Left kidney (tissue), 8 donors: Measurements from ENCODE around the gene BZW1. TPM values are rescaled to one million over a fixed set of nuclear protein-coding genes. Genes with fewer than 3 reads are reported as not detected.

ENCODE experiments used
- DNase-seq: peaks from one replicate; pipeline ENCODE4 v3.0.0-alpha.2; 2013
- long read RNA-seq, 8 donors: transcript quantifications; one replicate each; lab custom pipeline, GENCODE V29; 2026
- polyA plus RNA-seq: library from polyadenylated mRNA; unstranded; fragments of 120-200 nt; gene quantifications from one replicate; pipeline ENCODE4 v1.2.1, GENCODE V29; 2013; ENCODE audit not compliant: insufficient read length

Gene BZW1
- polyA plus RNA-seq: 282 TPM
- long read RNA-seq, donor 1, full-length matches to known transcripts: 53 of 95 reads
- long read RNA-seq, donor 1, partial matches to known transcripts: 42 of 95 reads
- long read RNA-seq, donor 1, other reads (novel, unspliced or antisense): 0 of 95 reads
- long read RNA-seq, donor 2, full-length matches to known transcripts: 51 of 71 reads
- long read RNA-seq, donor 2, partial matches to known transcripts: 15 of 71 reads
- long read RNA-seq, donor 2, other reads (novel, unspliced or antisense): 5 of 71 reads
- long read RNA-seq, donor 3, full-length matches to known transcripts: 51 of 83 reads
- long read RNA-seq, donor 3, partial matches to known transcripts: 32 of 83 reads
- long read RNA-seq, donor 3, other reads (novel, unspliced or antisense): 0 of 83 reads
- long read RNA-seq, donor 4, full-length matches to known transcripts: 2 of 2 reads
- long read RNA-seq, donor 4, partial matches to known transcripts: 0 of 2 reads
- long read RNA-seq, donor 4, other reads (novel, unspliced or antisense): 0 of 2 reads
- long read RNA-seq, donor 5, full-length matches to known transcripts: 55 of 557 reads
- long read RNA-seq, donor 5, partial matches to known transcripts: 399 of 557 reads
- long read RNA-seq, donor 5, other reads (novel, unspliced or antisense): 103 of 557 reads
- long read RNA-seq, donor 6, full-length matches to known transcripts: 51 of 104 reads
- long read RNA-seq, donor 6, partial matches to known transcripts: 41 of 104 reads
- long read RNA-seq, donor 6, other reads (novel, unspliced or antisense): 12 of 104 reads
- long read RNA-seq, donor 7, full-length matches to known transcripts: 62 of 561 reads
- long read RNA-seq, donor 7, partial matches to known transcripts: 447 of 561 reads
- long read RNA-seq, donor 7, other reads (novel, unspliced or antisense): 52 of 561 reads
- long read RNA-seq, donor 8, full-length matches to known transcripts: 24 of 24 reads
- long read RNA-seq, donor 8, partial matches to known transcripts: 0 of 24 reads
- long read RNA-seq, donor 8, other reads (novel, unspliced or antisense): 0 of 24 reads

GRCh38 chr2:200811333-200812121, at the start of gene BZW1:
Gene BZW1 (plus strand): TSS chr2:200811910. CDS start chr2:200813218, 1,308 bp downstream.
- peak; percentile 97 for DNase-seq

GRCh38 chr2:200762127-200762526, 49.6 kb upstream of the BZW1 start:
- no peak for DNase-seq

- no peak for DNase-seq
These were observed 48.3 kb upstream of the BZW1 start for GRCh38 chr2:200763422-200763821.

GRCh38 chr2:200765139-200765951, 46.4 kb upstream of the BZW1 start:
- no peak for DNase-seq

- no peak for DNase-seq
These were observed 45.6 kb upstream of the BZW1 start for GRCh38 chr2:200765995-200766660.

GRCh38 chr2:200767111-200767885, 44.4 kb upstream of the BZW1 start:
- no peak for DNase-seq

- DNase-seq: no peak
These were observed 40.9 kb upstream of the BZW1 start for GRCh38 chr2:200770847-200771246.

- no peak for DNase-seq
These were observed 39.1 kb upstream of the BZW1 start for GRCh38 chr2:200772620-200773019.

GRCh38 chr2:200773083-200773482, 38.6 kb upstream of the BZW1 start:
- DNase-seq: no peak

GRCh38 chr2:200774920-200775319, 36.8 kb upstream of the BZW1 start:
- no peak for DNase-seq

GRCh38 chr2:200777275-200777674, 34.4 kb upstream of the BZW1 start:
- no peak for DNase-seq

- no peak for DNase-seq
These were observed 33.7 kb upstream of the BZW1 start for GRCh38 chr2:200778038-200778437.

- no peak for DNase-seq
These were observed 32.5 kb upstream of the BZW1 start for GRCh38 chr2:200779214-200779613.

GRCh38 chr2:200781616-200782015, 30.1 kb upstream of the BZW1 start:
- DNase-seq: no peak

GRCh38 chr2:200782251-200782650, 29.5 kb upstream of the BZW1 start:
- no peak for DNase-seq

GRCh38 chr2:200784215-200784614, 27.5 kb upstream of the BZW1 start:
- no peak for DNase-seq

- DNase-seq: no peak
These were observed 25.3 kb upstream of the BZW1 start for GRCh38 chr2:200786423-200786822.

GRCh38 chr2:200786826-200787225, 24.9 kb upstream of the BZW1 start:
- no peak for DNase-seq

GRCh38 chr2:200787351-200788120, 24.2 kb upstream of the BZW1 start:
- DNase-seq: no peak
